Stimulated activated CD8-positive, alpha-beta memory T cell treated with anti-CD3 and anti-CD28 coated beads, Interleukin-7, amount 100 ng/mL, for 48 hours (primary cell): ENCODE data around the gene CTU2.
"Not testable (repeated sequence)": the region's sequence is repeated elsewhere in the genome, so short reads cannot be mapped to it uniquely, and the experiment has no call there.

Experiments
- DNase-seq, 2 donors: peaks; one replicate each; pipeline ENCODE4 v3.0.0-alpha.2; 2020; ENCODE audit warnings: low read depth in 1 of 2; ENCODE audit errors: extremely low read depth in 1 of 2

CTU2 gene

DNA sequence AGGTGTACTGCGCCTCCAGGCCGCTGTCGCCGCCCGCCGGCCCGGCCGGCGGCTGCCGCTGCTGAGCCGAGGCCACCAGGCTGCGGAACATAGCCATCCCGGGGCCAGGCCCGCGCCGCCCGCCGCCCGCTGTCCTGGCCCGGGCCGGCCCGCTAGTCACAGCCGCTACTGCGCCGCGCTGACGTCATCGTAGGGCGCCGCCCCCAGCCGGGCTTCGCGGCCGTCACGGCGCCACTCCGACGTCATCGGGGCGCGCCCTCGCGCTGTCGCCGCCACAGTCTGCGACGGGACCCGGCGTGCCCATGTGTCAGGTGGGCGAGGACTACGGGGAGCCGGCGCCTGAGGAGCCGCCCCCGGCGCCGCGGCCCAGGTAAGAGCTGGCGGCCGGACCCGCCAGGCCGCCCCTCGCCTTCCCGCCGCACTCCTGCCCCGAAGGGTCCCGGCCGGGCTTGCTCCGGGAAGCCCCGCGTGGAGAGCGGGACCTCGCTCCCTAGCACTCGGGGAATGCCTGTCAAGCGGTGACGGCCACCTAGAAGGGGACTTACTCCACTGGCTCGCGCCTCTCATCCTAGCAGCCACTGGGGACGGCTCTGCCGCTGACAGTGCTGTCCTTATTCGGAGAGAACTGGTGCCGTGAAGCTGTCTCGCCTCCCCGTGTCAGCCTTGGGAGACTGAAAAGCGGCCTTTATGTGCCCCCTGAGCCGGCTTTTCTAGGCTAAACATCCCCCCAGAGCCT is at the start of gene CTU2, which contains the start of gene RNF166:
Gene CTU2, plus strand, starts transcription at position 275 of the 736 bp plus-strand sequence. Its CDS starts 28 bp downstream, at position 303.
Gene RNF166, minus strand, starts transcription at position 180 of the 736 bp plus-strand sequence. Its CDS starts 83 bp downstream, at position 97.
- peak; percentile 85 to 89 for DNase-seq

GRCh38 chr16:88657371-88657770 is 48.9 kb upstream of the CTU2 start:
- no peak for DNase-seq

DNA sequence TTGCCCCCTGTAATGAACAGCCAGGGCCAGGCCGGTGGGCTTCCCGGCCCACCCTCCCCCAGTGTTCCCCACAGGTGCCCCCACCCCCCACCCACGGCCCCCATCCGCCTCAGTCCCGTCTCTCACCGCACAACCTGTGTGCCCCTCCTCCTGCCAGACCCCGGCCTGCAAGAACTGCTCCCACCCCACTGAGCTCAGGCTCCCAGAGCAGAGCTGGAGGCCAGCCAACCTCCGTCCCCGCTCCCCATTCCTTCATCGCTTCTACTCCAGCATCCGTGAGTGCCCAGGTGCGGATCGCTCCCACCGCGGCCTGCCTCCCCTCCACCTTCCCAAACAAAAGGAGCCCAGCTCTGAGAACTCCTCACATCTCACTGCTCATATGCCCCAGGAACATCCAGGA is 47.6 kb upstream of the CTU2 start:
- DNase-seq: no peak

DNA sequence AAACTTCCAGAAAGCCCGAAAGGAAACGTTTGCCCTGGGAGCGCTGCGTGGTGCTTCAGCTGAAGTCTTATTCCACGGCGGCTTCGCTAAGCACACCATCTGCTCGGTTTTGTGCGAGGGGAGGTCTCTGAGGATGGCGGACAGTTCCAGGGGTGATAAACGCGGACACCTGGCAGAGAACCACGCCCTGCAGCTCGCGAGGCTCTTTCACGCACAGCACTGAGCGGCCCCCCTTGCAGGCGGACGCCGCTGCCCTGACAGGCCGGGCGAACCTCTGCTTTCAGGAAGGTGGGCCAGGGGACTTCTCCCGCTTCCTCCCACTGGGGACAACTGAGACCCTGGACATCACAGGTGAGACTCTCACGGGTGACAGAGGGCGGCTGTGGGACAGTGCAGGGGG is 47.1 kb upstream of the CTU2 start:
- no peak for DNase-seq

DNA sequence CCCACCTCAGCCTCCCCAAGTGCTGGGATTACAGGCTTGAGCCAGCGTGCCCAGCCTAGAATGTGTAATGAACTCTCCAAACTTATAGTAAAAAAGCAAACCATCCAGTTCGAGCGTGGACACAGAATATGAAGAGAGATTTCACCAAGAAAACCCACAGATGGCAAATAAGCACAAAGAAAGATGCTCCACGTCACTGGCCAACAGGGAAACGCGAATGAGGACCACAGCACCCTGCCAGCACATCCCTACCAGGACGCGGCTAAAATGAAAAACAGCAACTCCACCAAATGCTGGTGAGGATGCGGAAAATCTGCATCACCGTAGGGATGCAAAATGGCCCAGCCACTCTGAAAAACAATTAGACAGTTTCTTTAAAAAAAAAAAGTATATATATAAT is 44.8 kb upstream of the CTU2 start:
- no peak for DNase-seq

GRCh38 chr16:88662222-88662842 is 44.0 kb upstream of the CTU2 start:
- DNase-seq: no peak

DNA sequence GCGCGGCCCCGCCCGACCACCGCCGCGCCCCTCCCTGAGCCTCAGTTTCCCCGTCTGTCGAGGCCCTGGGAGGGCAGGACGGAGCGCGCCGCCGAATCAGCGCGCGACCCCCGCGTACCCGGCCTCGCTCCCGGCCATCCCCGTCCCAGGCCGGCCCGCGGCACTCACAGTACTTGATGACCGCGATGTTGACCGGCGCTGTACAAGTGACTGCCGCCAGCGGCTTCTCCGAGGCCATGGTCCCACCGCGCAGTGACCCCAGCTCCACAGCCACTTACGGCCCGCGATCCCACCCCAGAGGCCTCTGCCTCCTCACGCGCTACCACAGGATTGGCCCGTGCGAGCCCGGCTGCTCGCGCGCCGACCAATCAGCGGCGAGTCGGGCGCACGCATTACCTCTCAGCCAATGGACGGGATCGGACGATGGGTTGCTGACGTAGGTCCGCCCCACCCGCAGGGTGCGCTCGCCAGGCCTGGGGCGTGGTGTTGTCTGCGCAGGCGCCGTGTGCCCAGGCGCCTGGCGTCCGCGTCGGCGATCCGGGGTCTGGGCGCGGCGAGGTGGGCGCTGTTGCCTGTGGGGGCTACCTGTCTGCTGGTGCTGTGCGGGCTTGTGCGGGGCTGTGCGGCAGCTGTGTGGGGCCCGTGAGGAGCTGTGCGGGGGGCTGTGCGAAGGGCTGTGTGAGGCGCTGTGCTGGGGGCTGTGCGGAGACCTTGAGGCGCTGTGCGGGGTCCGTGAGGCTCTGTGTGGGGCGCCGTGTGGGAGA is 43.3 kb upstream of the CTU2 start, which contains the start of gene MVD:
Gene MVD, minus strand, starts transcription at position 249 of the 764 bp plus-strand sequence. Its CDS starts 11 bp downstream, at position 238.
- peak; percentile 90 to 95 for DNase-seq

DNA sequence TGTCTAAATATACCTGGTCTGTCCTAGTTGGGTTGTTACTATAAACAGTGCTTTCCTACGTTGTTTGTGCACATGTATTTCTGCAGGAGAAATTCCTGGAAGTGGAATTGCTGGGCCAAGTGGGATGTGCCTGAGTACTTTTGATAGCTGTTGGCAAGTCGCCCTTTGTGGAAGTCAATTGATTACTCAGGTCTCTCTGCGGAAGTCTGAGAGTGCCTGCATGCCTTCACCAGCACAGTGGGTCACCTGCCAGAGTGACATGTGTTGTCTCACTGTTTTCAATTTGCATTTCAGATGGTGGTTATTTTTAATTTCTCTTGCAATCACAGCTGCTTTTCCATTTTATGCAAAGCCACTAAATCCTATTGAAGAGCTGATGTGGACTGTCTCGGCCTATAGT is 41.2 kb upstream of the CTU2 start:
- no peak for DNase-seq

GRCh38 chr16:88665570-88665969 is 40.7 kb upstream of the CTU2 start:
- DNase-seq: no peak

GRCh38 chr16:88667461-88667860 is 38.8 kb upstream of the CTU2 start:
- DNase-seq: no peak

DNA sequence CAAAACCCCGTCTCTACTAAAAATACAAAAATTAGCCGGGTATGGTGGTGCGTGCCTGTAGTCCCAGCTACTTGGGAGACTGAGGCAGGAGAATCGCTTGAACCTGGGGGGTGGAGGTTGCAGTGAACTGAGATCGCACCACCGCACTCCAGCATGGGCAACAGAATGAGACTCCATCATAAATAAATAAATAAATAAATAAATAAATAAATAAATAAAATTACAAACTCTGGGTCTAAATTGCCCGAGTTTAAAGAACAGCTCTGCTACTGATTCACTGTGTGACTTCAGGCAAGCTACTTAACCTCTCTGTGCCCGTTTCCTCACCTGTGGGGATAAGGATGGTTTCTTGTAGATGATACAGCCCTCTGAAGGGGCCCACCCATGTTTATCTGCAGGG is 36.8 kb upstream of the CTU2 start:
- not testable (repeated sequence) for DNase-seq

- no peak for DNase-seq
Observed at GRCh38 chr16:88669980-88670379, 36.3 kb upstream of the CTU2 start.

- DNase-seq: no peak
Observed at GRCh38 chr16:88671806-88672205, 34.5 kb upstream of the CTU2 start.

GRCh38 chr16:88672776-88673175 is 33.5 kb upstream of the CTU2 start:
- DNase-seq: no peak

GRCh38 chr16:88673716-88674379 is 32.5 kb upstream of the CTU2 start:
- no peak for DNase-seq

DNA sequence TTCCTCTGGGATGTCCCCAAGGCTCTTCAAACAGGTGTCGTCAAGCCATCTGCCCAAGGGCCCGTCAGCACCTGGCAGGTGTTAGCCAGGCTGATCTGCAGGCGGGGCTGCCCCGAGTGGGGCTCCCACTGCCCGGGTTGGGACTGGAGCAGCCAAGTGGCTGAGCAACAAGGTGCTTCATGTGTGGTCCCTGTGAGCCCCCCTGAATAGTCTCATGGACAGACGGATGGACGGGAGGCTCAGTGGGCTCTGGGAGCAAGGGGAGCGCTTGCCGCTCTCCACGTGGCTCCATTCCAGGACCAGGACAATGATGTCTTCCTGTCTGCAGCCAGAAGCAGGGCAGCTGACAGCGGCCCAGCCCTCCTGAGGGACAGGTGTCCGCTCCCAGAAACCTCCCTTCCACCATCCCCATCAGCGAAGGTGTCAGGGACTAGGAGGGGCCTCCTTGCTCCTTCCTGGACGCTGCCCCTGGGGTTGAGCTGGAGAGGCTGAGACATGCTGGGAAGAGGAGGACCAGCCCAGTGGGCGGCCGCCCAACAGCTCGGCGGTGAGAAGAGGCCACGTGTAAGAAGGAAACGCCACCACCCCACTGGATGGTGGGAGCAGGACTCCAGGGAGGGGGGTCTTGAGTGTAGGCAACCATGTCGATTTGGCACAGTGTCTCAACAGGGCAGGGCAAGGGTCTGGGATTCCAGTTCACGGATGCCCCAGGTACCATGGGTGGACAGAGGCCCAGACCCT is 29.6 kb upstream of the CTU2 start:
- no peak for DNase-seq

DNA sequence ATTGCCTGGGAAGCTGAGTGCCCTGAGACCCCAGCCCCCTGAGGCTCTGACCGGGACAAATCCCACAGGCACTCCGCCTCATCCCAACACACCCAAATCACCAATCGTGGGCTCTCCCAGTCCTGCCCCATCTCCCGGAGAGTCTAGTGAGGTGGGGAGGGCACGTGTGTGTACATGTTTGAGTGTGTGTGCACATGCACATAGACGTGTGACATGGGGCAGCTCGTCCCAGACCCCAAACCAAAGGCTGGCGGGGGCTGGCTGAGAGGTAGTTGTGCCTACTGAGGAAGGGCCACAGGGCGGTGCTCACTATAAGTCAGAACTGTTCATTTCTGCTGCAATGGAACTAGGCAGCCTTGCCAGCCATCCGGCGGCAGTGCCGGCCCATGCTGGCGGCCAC is 28.6 kb upstream of the CTU2 start:
- DNase-seq: no peak

- no peak for DNase-seq
Observed at GRCh38 chr16:88678224-88678979, 27.9 kb upstream of the CTU2 start.

GRCh38 chr16:88680554-88681083 is 25.7 kb upstream of the CTU2 start:
- DNase-seq: no peak
